ENCODE measurements around the gene SPNS2.

Gene SPNS2

DNA sequence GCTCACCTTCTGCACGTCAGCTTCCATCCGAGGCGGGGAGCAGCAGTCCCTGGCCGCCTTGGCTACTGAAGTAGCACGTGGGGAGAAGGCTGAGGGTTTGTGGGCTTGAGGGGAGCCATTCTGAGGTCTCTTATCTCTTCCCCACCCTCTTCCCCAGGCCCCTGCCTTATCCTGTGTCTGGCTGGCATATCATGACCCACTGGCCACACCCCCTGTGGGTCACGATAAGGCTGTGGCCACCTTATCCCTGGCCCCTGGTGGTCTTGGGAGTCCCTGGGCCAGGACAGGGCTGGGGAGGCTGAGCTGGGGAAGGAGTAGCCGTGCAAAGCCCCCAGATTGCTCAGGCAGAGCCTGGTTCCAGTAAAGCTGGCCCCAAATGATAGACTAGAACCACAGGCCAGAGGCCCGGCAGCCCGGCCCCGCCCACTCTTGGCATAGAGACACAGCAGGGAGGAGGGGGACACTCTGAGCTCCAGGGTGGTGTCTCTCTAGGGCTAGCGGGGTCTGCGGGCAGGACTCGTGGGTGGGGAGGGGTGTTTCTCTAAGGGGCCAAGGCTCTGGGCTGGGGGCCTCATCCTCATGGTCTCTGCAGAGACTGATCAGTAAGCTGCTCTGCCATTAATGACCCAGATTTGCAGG lies 7.6 kb downstream of the SPNS2 start:
- DNase-seq (ENCODE audit: low read depth, low spot score): no peak

DNA sequence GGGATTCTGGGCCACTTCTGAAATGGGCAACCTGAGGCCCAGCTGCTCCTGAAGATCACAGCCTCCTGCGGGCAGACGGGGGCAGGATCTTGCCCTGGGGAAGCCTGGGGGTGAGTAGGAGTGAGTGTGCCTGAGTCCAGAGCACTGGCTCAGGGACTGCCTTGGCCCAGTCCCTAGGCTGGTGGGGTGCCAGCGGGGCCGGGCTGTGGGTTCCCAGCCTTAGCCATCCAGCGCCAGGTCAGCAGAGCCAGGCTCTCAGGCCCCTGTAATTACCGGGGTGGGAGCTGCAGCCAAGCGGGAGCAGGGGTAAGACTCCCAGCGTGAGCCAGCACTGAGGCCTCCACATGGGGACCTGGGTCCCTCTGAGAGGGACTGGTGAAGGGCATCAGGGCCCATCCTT lies 8.2 kb downstream of the SPNS2 start:
- DNase-seq (ENCODE audit: low read depth, low spot score): no peak
- Histone ChIP-seq H3K36me3 (ENCODE audit: insufficient read depth, low read length) (no peaks in the 10 kb centered on the region), H3K4me3 (no peak overlapping the region), H3K9me3 (ENCODE audit: low read depth, low read length) (no peaks in the 10 kb centered on the region), H3K9ac (ENCODE audit: insufficient read length) (no peak overlapping the region), H3K27ac (no peak overlapping the region)
- TF ChIP-seq POLR2AphosphoS5 (IDR thresholded peaks at IDR 0.05; ENCODE audit: borderline replicate concordance, low read depth, low read length) (no peak), FOXP2 (optimal IDR thresholded peaks at IDR 0.05; ENCODE audit: control extremely low read depth, extremely low read length, insufficient read depth) (no peak), EZH2 (IDR thresholded peaks at IDR 0.05) (no peak)

More for the DNA sequence above, 7.6 kb downstream of the SPNS2 start:
- Histone ChIP-seq H3K4me3 (no peak overlapping the region), H3K9me3 (ENCODE audit: low read depth, low read length) (no peaks in the 10 kb centered on the region), H3K36me3 (ENCODE audit: insufficient read depth, low read length) (no peaks in the 10 kb centered on the region), H3K27ac (no peak overlapping the region), H3K9ac (ENCODE audit: insufficient read length) (no peak overlapping the region)
- no peak for TF ChIP-seq EZH2 (IDR thresholded peaks at IDR 0.05)
- no peak for TF ChIP-seq POLR2AphosphoS5 (IDR thresholded peaks at IDR 0.05; ENCODE audit: borderline replicate concordance, low read depth, low read length)
- no peak for TF ChIP-seq FOXP2 (optimal IDR thresholded peaks at IDR 0.05; ENCODE audit: control extremely low read depth, extremely low read length, insufficient read depth)

DNA sequence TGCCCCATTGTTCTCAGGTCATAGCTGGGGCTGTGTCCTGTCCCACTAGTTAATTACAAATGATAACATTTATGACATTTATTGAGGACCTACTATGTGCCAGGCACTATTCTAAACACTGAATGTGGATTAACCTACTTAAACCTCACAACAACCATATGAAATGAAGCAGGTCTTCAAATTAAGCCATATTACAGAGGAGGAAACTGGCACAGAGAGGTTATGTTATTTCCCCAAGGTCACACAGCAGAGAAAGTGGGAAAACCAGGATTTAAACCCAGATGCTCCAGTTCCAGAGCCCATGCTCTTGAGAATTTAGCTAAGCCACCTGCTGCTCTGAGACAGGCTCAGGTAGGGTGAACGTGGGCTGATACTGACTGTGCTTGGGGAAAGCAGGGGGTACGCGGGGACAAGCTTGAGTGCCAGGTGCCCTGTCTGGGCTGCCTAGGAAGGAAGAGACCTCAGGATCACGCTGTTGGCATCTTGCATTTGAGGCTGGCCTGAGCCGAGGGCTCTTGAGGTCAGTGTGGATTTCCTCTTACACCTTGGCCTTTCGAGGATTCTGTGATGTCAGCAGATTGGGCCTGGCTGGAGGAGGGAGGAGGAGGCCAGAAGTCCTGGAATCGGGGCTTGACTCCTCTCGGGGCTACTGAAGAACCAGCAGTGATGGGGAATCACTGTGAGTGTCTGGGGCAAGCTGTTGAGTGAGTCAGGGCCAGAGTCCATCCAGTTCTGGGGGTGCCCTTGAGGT lies 8.9 kb downstream of the SPNS2 start:
- Histone ChIP-seq H3K36me3 (ENCODE audit: insufficient read depth, low read length) (no peaks in the 10 kb centered on the region), H3K9ac (ENCODE audit: insufficient read length) (no peak overlapping the region), H3K9me3 (ENCODE audit: low read depth, low read length) (no peaks in the 10 kb centered on the region), H3K27ac (no peak overlapping the region), H3K4me3 (no peak overlapping the region)
- no peak for TF ChIP-seq FOXP2 (optimal IDR thresholded peaks at IDR 0.05; ENCODE audit: control extremely low read depth, extremely low read length, insufficient read depth)
- TF ChIP-seq EZH2 (IDR thresholded peaks at IDR 0.05): no peak
- no peak for TF ChIP-seq POLR2AphosphoS5 (IDR thresholded peaks at IDR 0.05; ENCODE audit: borderline replicate concordance, low read depth, low read length)
- DNase-seq (ENCODE audit: low read depth, low spot score): no peak

DNA sequence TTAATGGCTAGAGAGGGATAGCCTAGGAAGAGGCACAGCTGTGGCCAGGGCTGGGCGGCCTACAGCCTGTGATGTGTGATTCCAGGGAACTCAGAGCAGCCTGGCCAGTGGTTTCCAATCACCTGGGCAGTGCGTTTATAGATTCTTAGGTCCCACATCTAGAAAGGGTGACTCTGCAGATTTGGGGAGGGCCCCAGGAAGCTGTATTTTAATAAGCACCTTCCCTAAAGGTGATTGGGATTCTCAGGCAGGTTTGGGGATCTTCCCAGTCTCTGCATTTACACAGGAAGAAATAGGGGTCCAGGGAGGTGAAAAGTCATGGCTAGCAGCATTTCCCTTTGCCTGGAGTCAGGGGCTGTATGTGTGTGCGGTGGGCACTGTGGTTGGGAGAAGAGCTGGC lies 9.5 kb downstream of the SPNS2 start:
- Histone ChIP-seq H3K9ac (ENCODE audit: insufficient read length) (no peak overlapping the region), H3K4me3 (no peak overlapping the region), H3K27ac (no peak overlapping the region), H3K9me3 (ENCODE audit: low read depth, low read length) (no peaks in the 10 kb centered on the region), H3K36me3 (ENCODE audit: insufficient read depth, low read length) (no peaks in the 10 kb centered on the region)
- no peak for DNase-seq (ENCODE audit: low read depth, low spot score)
- no peak for TF ChIP-seq POLR2AphosphoS5 (IDR thresholded peaks at IDR 0.05; ENCODE audit: borderline replicate concordance, low read depth, low read length)
- no peak for TF ChIP-seq FOXP2 (optimal IDR thresholded peaks at IDR 0.05; ENCODE audit: control extremely low read depth, extremely low read length, insufficient read depth)

DNA sequence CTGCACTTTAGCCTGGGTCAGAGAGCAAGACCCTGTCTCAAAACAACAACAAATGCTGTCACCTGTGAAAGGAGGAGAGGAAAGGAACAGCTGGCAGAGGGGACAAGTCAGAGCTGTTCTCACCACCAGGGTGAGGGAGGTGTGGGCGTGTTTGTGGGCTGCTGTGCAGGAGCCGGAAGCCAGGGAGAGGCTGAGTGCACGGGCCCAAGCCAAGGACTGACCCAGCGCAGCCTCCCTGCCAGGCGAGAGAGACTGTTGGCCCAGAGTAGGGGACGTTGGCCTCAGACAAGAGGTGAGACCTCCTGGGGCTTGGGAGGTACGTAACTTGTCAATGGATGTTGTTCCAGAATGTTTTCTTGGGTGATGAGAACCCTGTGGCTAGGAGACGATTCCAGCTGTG lies 10.7 kb downstream of the SPNS2 start:
- DNase-seq (ENCODE audit: low read depth, low spot score): no peak
- no peaks in the 10 kb centered on the region for H3K9me3 ChIP-seq (ENCODE audit: low read depth, low read length)
- no peak overlapping the region for H3K27ac ChIP-seq
- TF ChIP-seq POLR2AphosphoS5 (IDR thresholded peaks at IDR 0.05; ENCODE audit: borderline replicate concordance, low read depth, low read length): no peak
- no peak for TF ChIP-seq EZH2 (IDR thresholded peaks at IDR 0.05)
- TF ChIP-seq FOXP2 (optimal IDR thresholded peaks at IDR 0.05; ENCODE audit: control extremely low read depth, extremely low read length, insufficient read depth): no peak
- no peak overlapping the region for H3K9ac ChIP-seq (ENCODE audit: insufficient read length)
- no peaks in the 10 kb centered on the region for H3K36me3 ChIP-seq (ENCODE audit: insufficient read depth, low read length)
- no peak overlapping the region for H3K4me3 ChIP-seq

DNA sequence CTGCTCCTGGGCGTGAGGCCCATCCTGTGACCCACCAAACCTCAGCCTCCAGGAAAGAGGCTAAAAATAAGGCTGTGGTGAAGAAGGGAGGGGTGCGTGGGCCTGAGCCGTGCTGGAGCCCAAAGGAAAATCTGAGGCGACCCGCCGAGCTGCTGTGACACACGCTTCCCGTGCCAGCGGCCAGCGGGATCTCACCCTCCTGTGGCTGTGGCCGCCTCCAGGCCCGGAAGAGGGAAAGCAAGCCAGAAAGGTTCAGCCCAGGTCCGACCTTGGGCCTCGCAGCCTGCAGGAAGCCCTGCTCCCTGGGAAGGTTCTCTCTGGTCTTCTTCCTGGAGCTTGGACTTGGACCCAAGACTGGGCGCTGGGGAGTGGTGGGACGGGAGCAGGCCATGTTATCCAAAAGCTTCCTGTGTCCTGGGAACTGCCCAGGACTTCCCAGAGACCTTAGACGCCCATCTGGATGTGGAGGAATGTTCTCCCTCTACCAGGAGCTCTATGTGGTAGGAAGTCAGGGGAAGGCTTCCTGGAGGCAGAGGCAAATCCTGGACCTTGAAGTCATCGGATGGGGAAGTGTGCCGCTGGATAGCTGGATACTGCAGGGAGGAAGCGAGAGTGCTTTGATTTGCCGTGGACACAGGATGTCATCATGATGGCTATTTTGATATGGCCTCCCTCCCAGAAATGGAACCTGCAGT lies 11.4 kb downstream of the SPNS2 start:
- no peaks in the 10 kb centered on the region for H3K9me3 ChIP-seq (ENCODE audit: low read depth, low read length)

DNA sequence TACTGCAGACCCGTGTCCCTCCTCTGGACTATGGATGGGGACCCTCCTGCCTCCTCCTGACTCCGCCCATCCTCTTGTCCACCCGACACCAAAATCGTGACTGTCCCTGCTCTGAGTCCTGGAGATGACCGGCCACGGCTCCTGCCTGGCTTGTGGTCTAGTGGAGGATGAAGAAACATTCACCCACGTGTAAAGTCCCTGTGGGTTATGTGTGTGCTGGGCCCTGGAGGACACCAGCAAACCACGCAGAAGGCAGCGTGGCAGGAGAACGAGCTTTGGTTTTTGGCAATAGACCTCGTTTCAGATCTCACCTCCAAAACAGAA lies 11.9 kb downstream of the SPNS2 start:
- TF ChIP-seq FOXP2 (optimal IDR thresholded peaks at IDR 0.05; ENCODE audit: control extremely low read depth, extremely low read length, insufficient read depth) (no peak), EZH2 (IDR thresholded peaks at IDR 0.05) (no peak), POLR2AphosphoS5 (IDR thresholded peaks at IDR 0.05; ENCODE audit: borderline replicate concordance, low read depth, low read length) (no peak)
- H3K36me3 ChIP-seq (ENCODE audit: insufficient read depth, low read length): no peaks in the 10 kb centered on the region
- H3K9me3 ChIP-seq (ENCODE audit: low read depth, low read length): no peaks in the 10 kb centered on the region
- no peak for DNase-seq (ENCODE audit: low read depth, low spot score)
- H3K4me3 ChIP-seq: no peak overlapping the region
- no peak overlapping the region for H3K27ac ChIP-seq
- H3K9ac ChIP-seq (ENCODE audit: insufficient read length): no peak overlapping the region

More for the DNA sequence above, 11.4 kb downstream of the SPNS2 start:
- Histone ChIP-seq H3K27ac (no peak overlapping the region), H3K9ac (ENCODE audit: insufficient read length) (no peak overlapping the region), H3K4me3 (no peak overlapping the region), H3K36me3 (ENCODE audit: insufficient read depth, low read length) (no peaks in the 10 kb centered on the region)
- DNase-seq (ENCODE audit: low read depth, low spot score): no peak
- no peak for TF ChIP-seq POLR2AphosphoS5 (IDR thresholded peaks at IDR 0.05; ENCODE audit: borderline replicate concordance, low read depth, low read length)
- TF ChIP-seq EZH2 (IDR thresholded peaks at IDR 0.05): no peak
- TF ChIP-seq FOXP2 (optimal IDR thresholded peaks at IDR 0.05; ENCODE audit: control extremely low read depth, extremely low read length, insufficient read depth): no peak

DNA sequence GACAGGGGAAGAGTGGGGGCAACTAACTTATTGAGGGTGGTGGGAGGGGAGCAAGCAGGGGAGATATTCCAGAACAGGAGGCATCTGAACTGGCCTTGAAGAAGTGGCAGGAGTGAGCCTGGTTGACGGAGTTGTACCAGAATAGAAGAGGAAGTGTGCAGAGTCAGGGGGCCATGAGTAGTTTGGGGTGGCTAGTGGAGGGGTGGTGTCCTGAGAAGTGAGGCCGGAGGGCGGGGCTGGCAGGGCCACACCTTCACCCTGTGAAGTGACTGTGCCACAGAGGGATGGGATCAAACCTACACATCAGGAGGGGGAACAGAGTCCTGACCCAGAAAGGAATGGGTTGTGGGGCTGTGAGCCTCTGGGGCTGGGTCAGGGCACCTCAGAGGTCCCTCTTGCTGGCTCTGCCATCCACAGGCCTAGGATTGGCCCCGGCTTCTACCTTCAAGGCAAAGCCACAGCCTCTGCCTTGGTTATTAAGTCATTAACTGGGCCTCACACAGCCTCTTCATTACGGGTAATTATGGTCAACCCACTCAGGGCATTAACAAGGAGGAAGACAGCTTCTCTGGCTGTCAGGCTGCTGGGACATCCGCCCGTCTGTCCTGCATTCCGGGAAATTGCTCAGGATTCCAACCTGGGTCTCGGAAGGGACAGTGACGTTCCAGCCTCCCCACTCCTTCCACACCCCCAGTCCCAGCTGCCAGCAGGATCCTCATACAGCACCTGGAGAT lies 12.7 kb downstream of the SPNS2 start:
- DNase-seq (ENCODE audit: low read depth, low spot score): no peak
- H3K4me3 ChIP-seq: no peak overlapping the region
- TF ChIP-seq EZH2 (IDR thresholded peaks at IDR 0.05) (no peak), FOXP2 (optimal IDR thresholded peaks at IDR 0.05; ENCODE audit: control extremely low read depth, extremely low read length, insufficient read depth) (no peak), POLR2AphosphoS5 (IDR thresholded peaks at IDR 0.05; ENCODE audit: borderline replicate concordance, low read depth, low read length) (no peak)
- H3K9ac ChIP-seq (ENCODE audit: insufficient read length): no peak overlapping the region
- no peaks in the 10 kb centered on the region for H3K9me3 ChIP-seq (ENCODE audit: low read depth, low read length)
- H3K36me3 ChIP-seq (ENCODE audit: insufficient read depth, low read length): no peaks in the 10 kb centered on the region
- H3K27ac ChIP-seq: no peak overlapping the region

All from SK-N-MC (cell line).